Endothelial cell of umbilical vein (primary cell): Measurements from ENCODE around the gene TMED8. TPM values are rescaled to one million over a fixed set of nuclear protein-coding genes. Genes with fewer than 3 reads are reported as not detected.

Experiments used
- BruUV-seq: library from RNA; stranded (reverse); fragments of 400-500 nt; replicated peaks from 2 replicates; lab custom pipeline; 2021; lab: Mats Ljungman, UMichigan
- CTCF ChIA-PET: fragments of 300-600, 350-600 bp; sonication (Branson Sonifier 250); formaldehyde crosslinking; loops from one replicate; lab custom pipeline; 2021; ENCODE audit warnings: antibody characterized with exemption, inconsistent platforms; lab: Charles Lee
- POLR2A ChIA-PET: fragments of 300-600, 350-600 bp; sonication (Branson Sonifier 250); formaldehyde crosslinking; loops from one replicate; lab custom pipeline; 2021; ENCODE audit warnings: antibody characterized with exemption, inconsistent platforms; lab: Charles Lee
- DNase-seq: peaks from one replicate; pipeline ENCODE4 v3.0.0-alpha.2; 2011; ENCODE audit warnings: low read depth, low spot score
- FAIRE-seq: peaks from 2 replicates; lab custom pipeline; 2011; peaks lifted over from hg19 to GRCh38; lab: Jason Lieb, UNC
- H2AFZ ChIP-seq: 2 replicates; pipeline ENCODE4 v1.6.0; 2012; ENCODE audit warnings: low read depth, low read length, control low read depth, inconsistent platforms
- H3K27ac ChIP-seq: 2 replicates; pipeline ENCODE4 v1.5.1; 2011; ENCODE audit warnings: low read depth, mild to moderate bottlenecking, control low read depth, low read length, moderate library complexity; ENCODE audit not compliant: insufficient read depth
- H3K27me3 ChIP-seq, 2 experiments: 2 replicates each; pipeline versions ENCODE4 v1.6.0 to v1.6.1; 2011; ENCODE audit warnings: low read length in 2 of 2, mixed read lengths in 1 of 2; ENCODE audit not compliant: control insufficient read depth in 2 of 2, insufficient read depth in 2 of 2
- H3K36me3 ChIP-seq, 2 experiments: 2 replicates in 1 of 2; 3 replicates in 1 of 2; pipeline ENCODE4 v1.5.1; 2011; ENCODE audit warnings: low read length in 2 of 2, mild to moderate bottlenecking in 1 of 2, moderate library complexity in 1 of 2; ENCODE audit not compliant: control insufficient read depth in 2 of 2, insufficient read depth in 2 of 2; ENCODE audit errors: extremely low read depth in 1 of 2
- H3K4me1 ChIP-seq: 3 replicates; pipeline ENCODE4 v1.5.1; 2011; ENCODE audit warnings: mild to moderate bottlenecking, low read length; ENCODE audit not compliant: control insufficient read depth, insufficient read depth; ENCODE audit errors: extremely low read depth
- H3K4me2 ChIP-seq: 2 replicates; pipeline ENCODE4 v1.6.1; 2011; ENCODE audit warnings: low read length, control low read depth, mixed read lengths; ENCODE audit not compliant: insufficient read depth
- H3K4me3 ChIP-seq, 3 experiments: fragments of 200-600 bp in 1 of 3; sonication (generic), shearing (Covaris generic) in 1 of 3; replicated peaks in 1 of 3; 2 replicates each; pipeline ENCODE4 v1.5.1; 2011 to 2016; ENCODE audit warnings: control low read depth in 3 of 3, low read length in 3 of 3, mild to moderate bottlenecking in 2 of 3, inconsistent platforms in 1 of 3, low read depth in 1 of 3, moderate library complexity in 1 of 3; ENCODE audit not compliant: insufficient read depth in 1 of 3
- H3K79me2 ChIP-seq: 2 replicates; pipeline ENCODE4 v1.6.0; 2012; ENCODE audit warnings: low read length, inconsistent platforms; ENCODE audit not compliant: control insufficient read depth, insufficient read depth
- H3K9ac ChIP-seq: replicated peaks from 2 replicates; pipeline ENCODE3; 2011; ENCODE audit warnings: low read length, control low read depth; ENCODE audit not compliant: insufficient read depth; ENCODE audit errors: extremely low read depth
- H3K9me1 ChIP-seq: replicated peaks from 3 replicates; pipeline ENCODE4 v1.6.0; 2011; ENCODE audit warnings: mild to moderate bottlenecking, low read length; ENCODE audit not compliant: control insufficient read depth, insufficient read depth; ENCODE audit errors: extremely low read depth
- H3K9me3 ChIP-seq: replicated peaks from 2 replicates; pipeline ENCODE4 v1.5.1; 2012; ENCODE audit warnings: low read length, inconsistent platforms; ENCODE audit not compliant: control insufficient read depth, insufficient read depth
- H4K20me1 ChIP-seq: replicated peaks from 2 replicates; pipeline ENCODE3; 2011; ENCODE audit warnings: mild to moderate bottlenecking, low read length; ENCODE audit not compliant: control insufficient read depth, insufficient read depth; ENCODE audit errors: extremely low read depth
- CTCF ChIP-seq, 2 donors: IDR thresholded peaks; 1 replicate in 1 of 2; 2 replicates in 1 of 2; pipeline ENCODE4 v1.5.1; 2011; ENCODE audit warnings: low read length in 2 of 2, mild to moderate bottlenecking in 2 of 2, moderate library complexity in 2 of 2, control low read depth in 1 of 2, inconsistent platforms in 1 of 2, low read depth in 1 of 2; ENCODE audit not compliant: insufficient read depth in 1 of 2; ENCODE audit errors: extremely low read depth in 1 of 2
- FOS ChIP-seq: IDR thresholded peaks from 2 replicates; pipeline ENCODE4 v1.6.1; 2011; ENCODE audit warnings: mild to moderate bottlenecking, low read length, moderate library complexity, borderline replicate concordance; ENCODE audit not compliant: insufficient read depth
- GATA2 ChIP-seq: IDR thresholded peaks from 2 replicates; pipeline ENCODE4 v1.7.0; 2011; ENCODE audit warnings: low read depth, mild to moderate bottlenecking, moderate library complexity, mixed read lengths, low read length; ENCODE audit not compliant: insufficient read length, insufficient read depth
- JUN ChIP-seq: IDR thresholded peaks from 2 replicates; pipeline ENCODE4 v1.6.1; 2011; ENCODE audit warnings: borderline replicate concordance, low read depth; ENCODE audit not compliant: insufficient read length, insufficient read depth
- POLR2AphosphoS5 ChIP-seq: IDR thresholded peaks from 2 replicates; pipeline ENCODE4 v1.6.1; 2012; ENCODE audit warnings: low read depth, mild to moderate bottlenecking, control low read depth, low read length, moderate library complexity; ENCODE audit not compliant: insufficient read depth
- dilution Hi-C: fragments of 300-500 bp; cut with MboI; formaldehyde crosslinking; loops from one replicate; pipeline ENCODE4 v1.15.0; 2019; ENCODE audit warnings: low sequenced_read_pairs; ENCODE audit not compliant: extremely low pct_ligation_motif_present
- intact Hi-C: fragments of 100-400 bp; cut with micrococcal nuclease; formaldehyde crosslinking; loops from one replicate; pipeline ENCODE4 v1.10.0; 2022
- polyA plus RNA-seq, 4 experiments: library from polyadenylated mRNA; depleted of rRNA in 3 of 4; stranded (reverse) in 3 of 4; unstranded in 1 of 4; fragments of >200 nt; gene quantifications; 2 replicates each; pipeline versions ENCODE4 v1.2.1 to v1.2.3, GENCODE V29; 2011 to 2012; ENCODE audit warnings: missing spikeins in 1 of 4
- total RNA-seq: library from RNA; stranded (reverse); gene quantifications from 2 replicates; pipeline ENCODE4 v1.2.3, GENCODE V29; 2021

The TMED8 gene
- total and polyA plus RNA-seq, 2 donors (not counting 3 experiments of a cell fraction or from before 2014, with no cell fraction given): 5.2 to 12.6 TPM

- peaks cover 29% of the 10 kb centered on the region for H3K4me1 ChIP-seq
- TSS peak; percentile 75 for BruUV-seq
- POLR2A ChIA-PET: interaction anchor here (1.1 to 2.0 kb wide), 3 partner anchors 13 to 155 kb away, joined by 4 to 7 read pairs (median 6); partner anchors contain the start of genes GSTZ1, POMT2 and VIPAS39
These were observed 74.0 kb downstream of the TMED8 start for GRCh38 chr14:77302926-77303325.

GRCh38 chr14:77301103-77301502 lies 75.8 kb downstream of the TMED8 start:
- no peaks in the 10 kb centered on the region for H3K79me2 ChIP-seq
- no peaks in the 10 kb centered on the region for H3K9me3 ChIP-seq
- no peak overlapping the region for H3K4me3 ChIP-seq
- ChIA-PET POLR2A (interaction anchor here (1.0 kb wide), 1 partner anchor 15 kb away, joined by 3 read pairs; no protein-coding TSS in a partner anchor), CTCF (interaction anchor here (0.7 to 12.7 kb wide), 14 partner anchors 9 to 425 kb away, joined by 3 to 515 read pairs (median 6); partner anchors contain the start of genes AHSA1, GSTZ1, POMT2 and SAMD15)
- intact Hi-C loops: loop anchor here (1.0 to 2.0 kb wide), 2 partner anchors 15 to 250 kb away; no protein-coding TSS in a partner anchor
- peaks cover 0 to 4% of the 10 kb centered on the region in 2 experiments for H3K36me3 ChIP-seq
- BruUV-seq: no TSS peak
- FAIRE-seq (peak; percentile 88), DNase-seq (peak; percentile 74)
- peak; percentile 85 for TF ChIP-seq CTCF (IDR thresholded peaks at IDR 0.05; ENCODE audit: extremely low read depth in 1 of 2, insufficient read depth in 1 of 2, low read depth in 1 of 2, low read length in 2 of 2)
- no peak for TF ChIP-seq POLR2AphosphoS5
- no peak for TF ChIP-seq JUN
- H2AFZ ChIP-seq: no peak overlapping the region
- no peaks in the 10 kb centered on the region for H3K9me1 ChIP-seq
- H3K27me3 ChIP-seq: no peaks in the 10 kb centered on the region
- H3K4me1 ChIP-seq: peaks cover 29% of the 10 kb centered on the region
- no peak overlapping the region for H3K4me2 ChIP-seq
- dilution Hi-C loops: no loop called here
- H4K20me1 ChIP-seq: no peaks in the 10 kb centered on the region
- H3K9ac ChIP-seq: no peak overlapping the region
- H3K27ac ChIP-seq: no peak overlapping the region

More at GRCh38 chr14:77302926-77303325, 74.0 kb downstream of the TMED8 start:
- Histone ChIP-seq H3K27ac (peak overlapping the region; percentile 96), H3K36me3 (peaks cover 0 to 4% of the 10 kb centered on the region in 2 experiments), H3K4me2 (no peak overlapping the region), H3K9me3 (no peaks in the 10 kb centered on the region), H3K9me1 (no peaks in the 10 kb centered on the region), H3K9ac (peak overlapping the region; percentile 68), H2AFZ (no peak overlapping the region), H3K4me3 (no peak overlapping the region), H3K27me3 (no peaks in the 10 kb centered on the region), H4K20me1 (no peaks in the 10 kb centered on the region), H3K79me2 (no peaks in the 10 kb centered on the region)
- CTCF ChIA-PET: interaction anchor here (1.7 to 12.7 kb wide), 2 partner anchors 11 to 151 kb away, joined by 5 to 515 read pairs; no protein-coding TSS in a partner anchor
- dilution Hi-C loops: no loop called here
- FAIRE-seq (peak; percentile 76), DNase-seq (peak; percentile 67)
- intact Hi-C loops: loop anchor here (1.0 kb wide), 3 partner anchors 17 to 154 kb away; partner anchors contain the start of genes POMT2 and VIPAS39
- TF ChIP-seq GATA2 (no peak), FOS (peak; percentile 63)
